GM12878 (cell line): Measurements from ENCODE around the gene IRF9. TPM values are rescaled to one million over a fixed set of nuclear protein-coding genes. Genes with fewer than 3 reads are reported as not detected.

Source experiments
- ATAC-seq: fragments of 200-7000 bp; cut with Tn5 transposase; 3 replicates; pipeline ENCODE4 v1.9.1; 2020; ENCODE audit warnings: mild to moderate bottlenecking, moderate library complexity
- BruUV-seq: library from RNA; stranded (reverse); fragments of 400-500 nt; replicated peaks from 2 replicates; lab custom pipeline; 2021; lab: Mats Ljungman, UMichigan
- CTCF ChIA-PET: fragments of 300-600 bp; sonication (Branson Sonifier 250); formaldehyde crosslinking; extraction: SDS; loops from one replicate; lab custom pipeline; 2021; ENCODE audit warnings: inconsistent platforms; lab: Yijun Ruan, JAX
- POLR2A ChIA-PET: fragments of 350-600 bp; formaldehyde crosslinking; extraction: SDS; loops from one replicate; lab custom pipeline; 2021; ENCODE audit warnings: inconsistent platforms; lab: Charles Lee
- RAD21 ChIA-PET: fragments of 300-600 bp; sonication (Branson Sonifier 250); formaldehyde crosslinking; loops from one replicate; lab custom pipeline; 2023; ENCODE audit warnings: antibody characterized with exemption; ENCODE audit not compliant: unreplicated experiment; lab: Charles Lee
- SMC1A ChIA-PET: fragments of 300-600 bp; sonication (Branson Sonifier 250); formaldehyde crosslinking; loops from one replicate; lab custom pipeline; 2023; ENCODE audit not compliant: unreplicated experiment, uncharacterized antibody; lab: Charles Lee
- DNase-seq: peaks from one replicate; pipeline ENCODE4 v3.0.0-alpha.2; 2011; ENCODE audit warnings: low read depth, low spot score
- FAIRE-seq: peaks from 3 replicates; lab custom pipeline; 2011; peaks lifted over from hg19 to GRCh38; lab: Jason Lieb, UNC
- H2AFZ ChIP-seq: 2 replicates; pipeline ENCODE4 v1.6.0; 2011; ENCODE audit warnings: low read depth, low read length, control low read depth; ENCODE audit not compliant: control insufficient read depth
- H3K27ac ChIP-seq: 2 replicates; pipeline ENCODE4 v1.5.1; 2011; ENCODE audit warnings: control low read depth; ENCODE audit not compliant: control insufficient read depth, insufficient read depth
- H3K27me3 ChIP-seq, 2 experiments: replicated peaks in 1 of 2; 2 replicates each; pipeline versions ENCODE4 v1.6.0 to v1.6.1; 2011; ENCODE audit warnings: low read length in 1 of 2; ENCODE audit not compliant: control insufficient read depth in 2 of 2, insufficient read depth in 2 of 2
- H3K36me3 ChIP-seq, 2 experiments: 2 replicates each; pipeline ENCODE4 v1.5.1; 2011; ENCODE audit warnings: low read length in 1 of 2; ENCODE audit not compliant: control insufficient read depth in 2 of 2, insufficient read depth in 2 of 2
- H3K4me1 ChIP-seq: 2 replicates; pipeline ENCODE4 v1.6.1; 2011; ENCODE audit warnings: mild to moderate bottlenecking, low read length, moderate library complexity, mixed read lengths; ENCODE audit not compliant: control insufficient read depth, insufficient read depth
- H3K4me2 ChIP-seq: 2 replicates; pipeline ENCODE4 v1.6.0; 2011; ENCODE audit warnings: control low read depth; ENCODE audit not compliant: control insufficient read depth, insufficient read depth
- H3K4me3 ChIP-seq: fragments of 200-600 bp; sonication (generic); 2 replicates; pipeline ENCODE4 v1.5.1; 2016
- H3K79me2 ChIP-seq: 2 replicates; pipeline ENCODE4 v1.6.0; 2011; ENCODE audit warnings: low read length; ENCODE audit not compliant: control insufficient read depth, insufficient read depth
- H3K9ac ChIP-seq: 2 replicates; pipeline ENCODE4 v1.8.0; 2011; ENCODE audit warnings: low read length, control low read depth, mixed read lengths; ENCODE audit not compliant: control insufficient read depth, insufficient read depth
- H3K9me3 ChIP-seq: replicated peaks from 3 replicates; pipeline ENCODE4 v1.5.1; 2011; ENCODE audit warnings: mild to moderate bottlenecking, low read length; ENCODE audit not compliant: control insufficient read depth, insufficient read depth
- H4K20me1 ChIP-seq: 2 replicates; pipeline ENCODE4 v1.6.0; 2011; ENCODE audit not compliant: control insufficient read depth, insufficient read depth
- ATF7 ChIP-seq: fragments of 450-650 bp; IDR thresholded peaks from 2 replicates; pipeline ENCODE4 v1.6.1; 2016; ENCODE audit warnings: low read depth, mild to moderate bottlenecking
- DPF2 ChIP-seq: fragments of 450-650 bp; IDR thresholded peaks from 2 replicates; pipeline ENCODE4 v1.6.1; 2017; ENCODE audit warnings: mild to moderate bottlenecking
- MEF2B ChIP-seq: fragments of 450-650 bp; IDR thresholded peaks from 2 replicates; pipeline ENCODE4 v1.6.1; 2018; ENCODE audit warnings: mild to moderate bottlenecking, moderate library complexity; ENCODE audit not compliant: partially characterized antibody, poor library complexity, severe bottlenecking
- MLLT1 ChIP-seq: fragments of 450-650 bp; IDR thresholded peaks from 2 replicates; pipeline ENCODE4 v1.6.1; 2016; ENCODE audit warnings: mild to moderate bottlenecking
- NBN ChIP-seq: fragments of 450-650 bp; IDR thresholded peaks from 2 replicates; pipeline ENCODE4 v1.6.1; 2016
- WGBS: methylation state at CpG from one replicate; pipeline ENCODE4 v1.1.6; 2016; ENCODE audit warnings: low lambda C conversion rate; ENCODE audit not compliant: insufficient replicate concordance, insufficient coverage; ENCODE audit errors: missing lambda C conversion rate; 5-methylcytosine and 5-hydroxymethylcytosine counted together
- in situ Hi-C: fragments of 300-500 bp; cut with MboI; formaldehyde crosslinking; loops from 9 replicates; pipeline ENCODE4 v1.14.3; 2018; ENCODE audit warnings: mixed read lengths
- intact Hi-C: fragments of 100-400 bp; cut with micrococcal nuclease; formaldehyde crosslinking; loops from one replicate; pipeline ENCODE4 v1.14.2; 2022; ENCODE audit not compliant: unreplicated experiment
- polyA plus RNA-seq, 11 experiments: library from polyadenylated mRNA; depleted of rRNA in 4 of 11; unstranded in 6 of 11; stranded (reverse) in 5 of 11; fragments of >200 nt; fragmentation: Nextera tagmentation in 4 of 11; fragmentation: Illumina TruSeq in 1 of 11; extraction: Ambion mirVana in 4 of 11; extraction: Trizol in 1 of 11; gene quantifications; 1 replicate in 1 of 11; 2 replicates in 10 of 11; pipeline versions ENCODE4 v1.2.1 to v1.2.3, GENCODE V29; 2011 to 2016; ENCODE audit warnings: inconsistent platforms in 2 of 11, missing spikeins in 2 of 11, low read depth in 1 of 11
- total RNA-seq, 4 experiments: library from RNA; depleted of rRNA in 3 of 4; stranded (reverse); fragments of >200 nt in 3 of 4; fragmentation: Illumina TruSeq in 1 of 4; extraction: Trizol in 1 of 4; gene quantifications; 2 replicates each; pipeline versions ENCODE4 v1.2.1 to v1.2.3, GENCODE V29; 2013 to 2021
- TF ChIP-seq, protein P1 (sequence below): fragments of 150-350 bp; IDR thresholded peaks from 2 replicates; pipeline ENCODE4 v1.6.1; 2014; ENCODE audit warnings: mild to moderate bottlenecking, low read depth, low read length

Gene IRF9
- total and polyA plus RNA-seq, 10 of the 15 experiments (the other 5 are each of a cell fraction or from before 2014, with no cell fraction given): 47.6 to 234 (median 148) TPM

DNA sequence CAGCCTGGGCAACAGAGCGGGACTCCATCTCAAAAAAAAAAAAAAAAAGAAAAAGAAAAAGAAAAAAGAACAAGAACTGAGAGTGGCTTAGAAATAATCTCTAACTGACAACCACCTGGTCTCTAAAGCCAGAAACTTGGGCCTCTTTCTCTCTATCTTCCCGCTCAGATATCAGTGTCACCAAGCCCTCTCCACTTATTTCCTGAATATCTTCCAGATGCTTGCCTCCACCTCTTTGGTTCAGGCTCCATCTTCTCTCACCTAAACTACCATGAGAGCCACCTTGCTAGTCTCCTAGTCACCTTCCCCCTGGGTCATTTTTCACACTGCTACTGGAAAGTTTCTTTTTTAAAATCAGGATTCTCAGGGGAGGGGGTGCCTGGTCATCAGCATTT is 36.0 kb downstream of the IRF9 start:
- BruUV-seq: no TSS peak
- RAD21 ChIA-PET: interaction anchor here (1.4 to 2.4 kb wide), 2 partner anchors 36 to 111 kb away, joined by 3 to 9 read pairs; partner anchors contain the start of genes CIDEB and IRF9
- 5% methylated on average over 1 of the region's 2 CpGs for WGBS
- H3K36me3 ChIP-seq: peaks cover 0 to 4% of the 10 kb centered on the region in 2 experiments; a peak in 2 of 4 replicates
- peak overlapping the region; percentile 90 for H3K4me2 ChIP-seq
- 0 out of 2 replicates have a peak, but pooled peaks have one; percentile 16 for TF ChIP-seq NBN
- TF ChIP-seq, protein P1, sequence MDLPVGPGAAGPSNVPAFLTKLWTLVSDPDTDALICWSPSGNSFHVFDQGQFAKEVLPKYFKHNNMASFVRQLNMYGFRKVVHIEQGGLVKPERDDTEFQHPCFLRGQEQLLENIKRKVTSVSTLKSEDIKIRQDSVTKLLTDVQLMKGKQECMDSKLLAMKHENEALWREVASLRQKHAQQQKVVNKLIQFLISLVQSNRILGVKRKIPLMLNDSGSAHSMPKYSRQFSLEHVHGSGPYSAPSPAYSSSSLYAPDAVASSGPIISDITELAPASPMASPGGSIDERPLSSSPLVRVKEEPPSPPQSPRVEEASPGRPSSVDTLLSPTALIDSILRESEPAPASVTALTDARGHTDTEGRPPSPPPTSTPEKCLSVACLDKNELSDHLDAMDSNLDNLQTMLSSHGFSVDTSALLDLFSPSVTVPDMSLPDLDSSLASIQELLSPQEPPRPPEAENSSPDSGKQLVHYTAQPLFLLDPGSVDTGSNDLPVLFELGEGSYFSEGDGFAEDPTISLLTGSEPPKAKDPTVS: no peak
- peaks cover 48% of the 10 kb centered on the region for H3K79me2 ChIP-seq
- peaks cover 2% of the 10 kb centered on the region; the same call in 2 of the 3 replicates for H3K9me3 ChIP-seq
- DNase-seq: no peak
- FAIRE-seq: no peak
- SMC1A ChIA-PET: interaction anchor here (1.2 to 2.5 kb wide), 3 partner anchors 11 to 101 kb away, joined by 3 to 10 read pairs (median 8); partner anchors contain the start of gene TINF2
- ATAC-seq: no peak
- peak overlapping the region; percentile 92 for H3K9ac ChIP-seq
- intact Hi-C loops (no loop called here), in situ Hi-C loops (no loop called here)
- no peak overlapping the region for H2AFZ ChIP-seq
- H4K20me1 ChIP-seq: no peaks in the 10 kb centered on the region
- POLR2A ChIA-PET: interaction anchor here (0.8 to 3.9 kb wide), 9 partner anchors 13 to 82 kb away, joined by 3 to 50 read pairs (median 6); partner anchors contain the start of genes CHMP4A, GMPR2, IRF9 and NEDD8
- H3K4me3 ChIP-seq: peak overlapping the region; percentile 68
- H3K27me3 ChIP-seq: no peaks in the 10 kb centered on the region
- CTCF ChIA-PET: interaction anchor here (1.8 kb wide), 1 partner anchor 35 kb away, joined by 7 read pairs; the partner anchor contains the start of gene IRF9
- H3K4me1 ChIP-seq: peaks cover 15% of the 10 kb centered on the region
- H3K27ac ChIP-seq: peak overlapping the region; percentile 96

- Histone ChIP-seq H3K9ac (no peak overlapping the region), H3K27me3 (no peaks in the 10 kb centered on the region), H3K4me1 (peaks cover 15% of the 10 kb centered on the region), H3K79me2 (peaks cover 44% of the 10 kb centered on the region), H3K27ac (no peak overlapping the region; the same call in 1 of the 2 replicates), H3K4me3 (no peak overlapping the region), H3K4me2 (peak overlapping the region; percentile 36)
- no TSS peak for BruUV-seq
- ChIA-PET POLR2A (interaction anchor here (0.6 to 1.9 kb wide), 9 partner anchors 10 to 221 kb away, joined by 3 to 11 read pairs (median 4); partner anchors contain the start of gene IRF9), SMC1A (interaction anchor here (0.7 to 1.1 kb wide), 2 partner anchors 11 to 22 kb away, joined by 3 read pairs; no protein-coding TSS in a partner anchor), CTCF (interaction anchor here (1.4 to 1.5 kb wide), 2 partner anchors 17 to 109 kb away, joined by 4 to 6 read pairs; partner anchors contain the start of genes CIDEB and MDP1)
- FAIRE-seq: no peak
- no peak for ATAC-seq
- DNase-seq: no peak
- intact Hi-C loops: no loop called here
- in situ Hi-C loops: no loop called here
- TF ChIP-seq MLLT1 (0 out of 2 replicates have a peak, but pooled peaks have one; percentile 49), DPF2 (no peak), ATF7 (no peak), MEF2B (no peak)
- TF ChIP-seq, all 136 proteins: peak for 1
- 64% methylated on average over 7 of the region's 7 CpGs for WGBS
- RAD21 ChIA-PET: no interaction called here
- Histone ChIP-seq H4K20me1 (no peaks in the 10 kb centered on the region), H3K9me3 (peaks cover 5% of the 10 kb centered on the region), H2AFZ (no peak overlapping the region), H3K36me3 (no peaks in the 10 kb centered on the region; a peak in 1 of 4 replicates)
Measured at GRCh38 chr14:24198814-24199524, 37.9 kb downstream of the IRF9 start.
